GM19372 (cell line): ENCODE measurements around the gene GOLGA5.
"Not testable (repeated sequence)": the region's sequence is repeated elsewhere in the genome, so short reads cannot be mapped to it uniquely, and the experiment has no call there.

ENCODE experiments used
- ATAC-seq: cut with Tn5 transposase; IDR thresholded peaks from one replicate; pipeline ENCODE4 v1.9.1; 2021; ENCODE audit warnings: mild to moderate bottlenecking, low read depth, moderate library complexity; ENCODE audit not compliant: unreplicated experiment

GOLGA5 gene

GRCh38 chr14:92793709-92794546 lies at the start of gene GOLGA5:
Gene GOLGA5 (plus strand): TSS chr14:92794305. CDS start chr14:92797438, 3,133 bp downstream.
- ATAC-seq, result peak; percentile 91

GRCh38 chr14:92747701-92748258 lies 46.3 kb upstream of the GOLGA5 start:
- ATAC-seq, result peak; percentile 1

GRCh38 chr14:92748259-92749016 lies 45.7 kb upstream of the GOLGA5 start, which contains the start of gene LGMN:
Gene LGMN (minus strand): TSS chr14:92748627. CDS start chr14:92732786, 15,841 bp downstream.
- peak; percentile 77 for ATAC-seq

GRCh38 chr14:92750222-92750728 lies 43.8 kb upstream of the GOLGA5 start:
- not testable (repeated sequence) for ATAC-seq

GRCh38 chr14:92750994-92751400 lies 43.1 kb upstream of the GOLGA5 start:
- ATAC-seq, result no peak

DNA sequence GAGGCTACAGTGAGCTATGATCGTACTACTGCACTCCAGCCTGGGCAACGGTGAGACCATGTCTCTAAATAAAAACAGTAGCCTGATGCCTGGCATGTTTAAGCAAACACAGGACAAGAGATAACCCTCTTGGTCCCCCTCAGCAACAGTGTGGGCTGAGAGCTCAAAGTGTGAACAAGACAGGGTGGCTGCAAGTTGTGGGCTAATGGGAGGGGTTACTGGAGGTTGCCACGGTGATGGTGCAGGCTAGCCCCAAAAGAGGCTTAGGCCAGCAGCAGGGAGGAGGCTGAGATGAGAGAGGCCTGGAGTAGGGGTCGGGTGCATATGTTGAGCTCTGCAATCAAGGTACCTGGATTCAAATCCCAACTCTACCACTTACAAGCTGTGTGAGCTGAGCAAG lies 42.3 kb upstream of the GOLGA5 start:
- no peak for ATAC-seq

DNA sequence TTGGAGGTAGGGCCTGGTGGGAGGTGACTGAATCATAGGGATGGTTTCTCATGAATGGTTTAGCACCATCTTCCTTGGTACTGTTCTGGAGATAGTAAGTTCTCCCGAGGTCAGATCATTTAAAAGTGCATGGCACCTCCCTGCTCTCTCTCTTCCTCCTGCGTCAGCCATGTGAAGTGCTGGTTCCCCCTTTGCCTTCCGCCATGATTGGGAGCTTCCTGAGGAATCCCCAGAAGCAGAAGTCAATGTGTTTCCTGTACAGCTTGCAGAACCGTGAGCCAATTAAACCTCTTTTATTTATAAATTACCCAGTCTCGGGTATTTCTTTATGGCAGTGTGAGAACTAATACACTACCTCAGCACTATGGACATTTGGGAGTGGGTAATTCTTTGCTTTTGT lies 40.9 kb upstream of the GOLGA5 start:
- no peak for ATAC-seq

DNA sequence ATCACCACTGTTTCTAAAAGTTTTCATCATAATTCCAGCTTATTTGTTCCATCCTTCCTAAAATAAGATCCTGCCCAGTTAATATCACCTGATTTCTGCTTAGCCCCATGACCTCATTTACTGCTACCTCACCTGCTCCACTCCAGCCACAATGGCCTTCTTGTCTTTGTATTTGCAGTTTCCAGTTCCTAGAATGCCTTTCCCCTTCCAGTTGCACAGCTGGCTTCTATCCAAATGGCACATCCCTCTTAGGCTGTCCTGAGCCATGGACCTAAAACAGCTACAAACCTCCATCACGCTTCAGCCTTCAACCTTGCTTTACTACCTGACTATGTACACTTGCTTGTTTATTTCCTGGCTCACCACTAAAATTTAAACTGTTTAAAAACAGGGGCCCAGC lies 39.1 kb upstream of the GOLGA5 start:
- no peak for ATAC-seq

DNA sequence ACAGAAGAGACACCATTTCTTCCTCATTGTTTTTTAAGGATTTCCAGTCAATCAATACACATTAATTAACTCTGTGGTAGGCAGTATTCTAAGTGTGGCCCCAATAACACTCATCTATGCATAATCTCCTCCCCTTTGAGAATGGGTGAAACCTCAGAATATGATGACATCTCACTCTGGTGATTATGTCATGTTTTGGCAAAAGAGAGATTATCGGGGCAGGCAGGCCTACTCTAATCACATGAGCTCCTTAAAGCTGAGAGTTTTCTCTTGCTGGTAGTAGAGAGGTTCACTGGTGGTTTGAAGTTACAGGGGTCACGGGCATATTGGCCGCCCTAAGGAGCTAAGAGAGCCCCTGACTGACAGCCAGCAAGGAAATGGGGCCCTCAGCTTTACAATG lies 38.6 kb upstream of the GOLGA5 start:
- no peak for ATAC-seq

DNA sequence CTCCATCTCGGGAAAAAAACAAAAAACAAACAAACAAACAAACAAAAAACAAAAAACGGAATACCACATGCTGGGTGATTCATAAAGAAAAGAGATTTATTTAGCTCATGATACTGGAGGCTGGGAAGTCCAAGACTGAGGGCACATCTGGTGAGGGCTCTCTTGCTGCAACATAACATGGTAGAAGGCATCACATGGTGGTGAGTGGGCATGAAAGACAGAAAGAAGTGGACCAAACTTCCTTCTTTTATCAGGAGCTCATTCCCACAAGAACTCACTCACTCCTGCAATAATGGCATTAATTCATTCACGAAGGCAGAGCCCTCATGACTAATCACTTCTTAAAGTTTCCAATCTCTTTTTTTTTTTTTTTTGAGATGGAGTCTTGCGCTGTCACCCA lies 37.7 kb upstream of the GOLGA5 start:
- ATAC-seq, result no peak

DNA sequence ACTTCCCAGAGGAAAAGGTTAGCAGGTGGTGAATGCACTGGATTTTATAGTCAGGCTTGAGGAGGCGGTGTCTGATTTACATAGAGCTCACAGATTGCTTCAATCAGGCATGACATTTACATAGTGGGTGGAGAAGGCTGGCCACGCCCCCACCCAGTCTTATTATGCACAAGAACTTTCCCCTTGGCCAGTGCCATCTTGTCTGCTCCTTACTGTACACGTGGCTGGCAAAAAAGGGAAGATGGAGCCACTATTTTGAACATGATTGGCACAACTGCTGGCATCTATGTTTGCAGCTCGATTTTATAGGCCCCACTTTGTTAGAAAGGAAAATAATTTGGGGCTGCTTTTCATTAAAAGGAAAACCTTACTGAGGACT lies 34.8 kb upstream of the GOLGA5 start:
- no peak for ATAC-seq

GRCh38 chr14:92759679-92760523 lies 34.2 kb upstream of the GOLGA5 start:
- ATAC-seq, result no peak

DNA sequence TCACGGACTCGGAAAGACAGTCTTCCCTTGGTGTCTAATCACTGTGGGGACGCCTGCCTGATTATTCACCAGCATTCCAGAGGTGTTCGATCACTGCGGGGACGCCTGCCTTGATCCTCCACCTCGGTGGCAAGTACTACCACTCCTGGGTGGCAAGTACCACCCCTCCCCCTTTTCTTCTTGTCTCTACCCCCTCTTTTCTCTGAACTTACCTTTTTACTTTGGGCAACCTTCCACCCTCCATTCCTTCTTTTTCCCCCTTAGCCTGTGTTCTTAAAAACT lies 33.6 kb upstream of the GOLGA5 start:
- ATAC-seq, result no peak

DNA sequence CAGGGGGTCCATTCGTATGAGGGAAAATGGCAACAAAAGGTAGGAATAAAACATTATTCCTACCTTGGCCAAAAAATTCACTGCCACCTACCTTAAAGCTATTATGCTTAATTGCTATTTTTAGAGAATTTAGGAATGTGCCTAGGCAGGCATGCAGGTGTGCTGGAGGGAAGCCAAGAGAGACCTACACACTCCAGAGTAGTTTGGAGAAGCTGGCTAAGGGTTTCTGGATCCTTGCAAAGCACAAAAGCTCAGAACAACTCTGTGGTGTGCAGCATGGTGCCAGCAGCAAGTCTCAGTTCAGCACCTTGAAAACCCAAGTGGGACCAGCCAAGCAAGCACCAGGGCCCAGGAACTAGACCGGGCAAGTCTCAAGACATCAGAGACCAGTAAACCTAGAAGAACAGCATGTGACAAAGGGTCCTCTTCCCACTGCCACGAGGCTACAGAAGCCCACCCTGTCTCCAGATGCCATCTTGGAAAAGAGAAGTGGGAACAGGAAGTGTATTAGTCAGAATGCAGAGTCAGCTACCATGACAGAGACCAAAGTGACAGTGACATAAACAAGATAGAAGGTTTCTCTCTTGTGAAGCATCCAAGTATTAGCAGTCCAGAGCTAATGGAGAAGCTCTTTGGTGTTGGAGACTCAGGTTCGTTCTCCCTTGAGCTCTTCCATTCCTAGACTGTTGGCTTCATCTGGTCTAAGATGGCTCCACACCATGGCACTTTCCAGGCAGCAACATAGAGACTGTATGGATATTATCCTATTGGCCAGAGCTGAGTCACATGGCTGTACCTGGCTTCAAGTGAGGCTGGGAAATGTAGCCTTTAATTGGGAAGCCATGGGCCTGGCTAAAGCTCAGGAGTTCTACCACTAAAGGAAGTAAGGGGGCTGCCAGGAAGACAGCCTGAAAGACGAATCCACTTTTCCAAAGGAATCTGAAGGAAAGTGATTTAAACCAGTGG lies 30.2 kb upstream of the GOLGA5 start:
- not testable (repeated sequence) for ATAC-seq

GRCh38 chr14:92768236-92768635 lies 25.9 kb upstream of the GOLGA5 start:
- peak; percentile 87 for ATAC-seq

DNA sequence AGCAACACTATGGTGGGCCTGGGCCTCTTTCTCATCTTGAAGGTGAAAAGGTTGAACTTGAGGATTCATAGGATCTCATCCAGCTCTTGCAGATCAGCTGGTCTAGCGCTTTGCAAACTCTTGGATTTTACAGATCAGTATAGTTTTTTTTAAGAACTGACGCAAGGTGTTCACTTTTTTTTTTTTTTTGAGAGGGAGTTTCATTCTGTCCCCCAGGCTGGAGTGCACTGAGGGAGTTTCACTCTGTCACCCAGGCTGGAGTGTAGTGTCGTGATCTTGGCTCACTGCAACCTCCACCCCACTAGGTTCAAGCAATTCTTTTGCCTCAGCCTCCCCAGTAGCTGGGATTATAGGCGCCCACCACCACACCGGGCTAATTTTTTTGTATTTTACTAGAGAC lies 25.3 kb upstream of the GOLGA5 start:
- peak; percentile 2 for ATAC-seq

- ATAC-seq, result no peak
These were observed 23.6 kb upstream of the GOLGA5 start for GRCh38 chr14:92770484-92770883.

GRCh38 chr14:92774572-92774971 lies 19.5 kb upstream of the GOLGA5 start:
- ATAC-seq, result no peak

DNA sequence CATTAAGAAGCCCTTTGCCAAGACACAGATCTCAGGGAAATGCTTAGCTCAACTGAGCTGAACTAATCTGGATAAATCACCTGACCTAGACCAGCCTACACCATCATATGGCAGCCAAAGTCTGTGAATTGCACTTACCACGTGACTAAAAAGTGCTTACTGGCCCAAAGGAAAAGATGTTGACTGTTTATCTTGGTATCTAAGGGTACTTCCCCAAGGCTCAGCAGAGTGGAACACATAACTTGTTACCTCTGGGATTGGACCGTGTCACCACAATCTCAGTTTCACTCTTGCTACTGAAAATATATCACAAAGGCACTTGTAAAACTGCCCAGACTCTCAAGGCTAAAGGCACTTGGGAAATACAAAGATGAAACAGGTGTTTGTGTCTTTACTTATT lies 18.8 kb upstream of the GOLGA5 start:
- ATAC-seq, result peak; percentile 93
